Measurements from ENCODE around the gene ABHD12B. TPM values are rescaled to one million over a fixed set of nuclear protein-coding genes. Genes with fewer than 3 reads are reported as not detected.

ABHD12B gene
- total and polyA plus RNA-seq, 2 of the 13 experiments (the other 11 are each of a cell fraction or from before 2014, with no cell fraction given), result not detected

GRCh38 chr14:50834802-50835276 is 37.0 kb upstream of the ABHD12B start (continued):
- TF ChIP-seq NCOR1 (IDR thresholded peaks at IDR 0.05; ENCODE audit: borderline replicate concordance, low read length) (peak; percentile 72; the same call in 1 of the 2 replicates), MTF2 (CRISPR knock-in tag; IDR thresholded peaks at IDR 0.05; ENCODE audit: borderline replicate concordance) (no peak), GTF3A (CRISPR knock-in tag; conservative IDR thresholded peaks at IDR 0.05) (no peak), ZNF674 (CRISPR knock-in tag; IDR thresholded peaks at IDR 0.05; ENCODE audit: low read depth) (no peak), KDM3A (CRISPR knock-in tag; IDR thresholded peaks at IDR 0.05; ENCODE audit: low read depth) (0 out of 2 replicates have a peak, but pooled peaks have one; percentile 53), KDM1A (CRISPR knock-in tag; IDR thresholded peaks at IDR 0.05) (no peak), ZNF263 (CRISPR knock-in tag; IDR thresholded peaks at IDR 0.05) (no peak), ZC3H4 (CRISPR knock-in tag; IDR thresholded peaks at IDR 0.05; ENCODE audit: borderline replicate concordance) (no peak), ZNF652 (CRISPR knock-in tag; IDR thresholded peaks at IDR 0.05; ENCODE audit: borderline replicate concordance, low read depth) (no peak), ZNF737 (CRISPR knock-in tag; IDR thresholded peaks at IDR 0.05; ENCODE audit: borderline replicate concordance) (no peak), ZNF558 (CRISPR knock-in tag; IDR thresholded peaks at IDR 0.05; ENCODE audit: borderline replicate concordance) (no peak), ZNF383 (CRISPR knock-in tag; IDR thresholded peaks at IDR 0.05; ENCODE audit: borderline replicate concordance) (no peak), SMARCC2 (IDR thresholded peaks at IDR 0.05) (no peak), TRIM24 (CRISPR knock-in tag; IDR thresholded peaks at IDR 0.05) (no peak), WIZ (CRISPR knock-in tag; IDR thresholded peaks at IDR 0.05) (no peak), NFE2 (CRISPR knock-in tag; IDR thresholded peaks at IDR 0.05) (no peak), JUND (CRISPR knock-in tag; IDR thresholded peaks at IDR 0.05) (no peak), U2AF1 (optimal IDR thresholded peaks at IDR 0.05; ENCODE audit: low read depth, low read length) (no peak), HOXA5 (CRISPR knock-in tag; IDR thresholded peaks at IDR 0.05) (0 out of 2 replicates have a peak, but pooled peaks have one; percentile 28), SYNCRIP (IDR thresholded peaks at IDR 0.05; ENCODE audit: insufficient read depth, low read depth, low read length) (no peak), ZBTB26 (CRISPR knock-in tag; IDR thresholded peaks at IDR 0.05; ENCODE audit: borderline replicate concordance) (no peak), KLF9 (CRISPR knock-in tag; IDR thresholded peaks at IDR 0.05; ENCODE audit: low read depth) (no peak), ZNF883 (CRISPR knock-in tag; IDR thresholded peaks at IDR 0.05; ENCODE audit: not compliant biosample characterization) (no peak), STAT5B (CRISPR knock-in tag; IDR thresholded peaks at IDR 0.05) (no peak), FOSL2 (CRISPR knock-in tag; IDR thresholded peaks at IDR 0.05) (peak; percentile 73), ZNF850 (CRISPR knock-in tag; conservative IDR thresholded peaks at IDR 0.05) (no peak), CBFB (CRISPR knock-in tag; IDR thresholded peaks at IDR 0.05) (no peak), ZNF230 (CRISPR knock-in tag; IDR thresholded peaks at IDR 0.05) (no peak), SMYD3 (CRISPR knock-in tag; IDR thresholded peaks at IDR 0.05) (no peak), ZNF513 (CRISPR knock-in tag; conservative IDR thresholded peaks at IDR 0.05) (no peak), ZNF598 (CRISPR knock-in tag; IDR thresholded peaks at IDR 0.05; ENCODE audit: borderline replicate concordance) (no peak)
